Midbrain (tissue), 1 donor: ENCODE data around the gene PROC.

Source experiments
- DNase-seq: peaks from one replicate; lab custom pipeline; 2025; lab: John Stamatoyannopoulos, UW

The PROC gene

GRCh38 chr2:127418300-127419111, at the start of gene PROC:
Gene PROC, plus strand, starts transcription at chr2:127418427. Its CDS starts 1,516 bp downstream, at chr2:127419943.
- DNase-seq: no peak

DNA sequence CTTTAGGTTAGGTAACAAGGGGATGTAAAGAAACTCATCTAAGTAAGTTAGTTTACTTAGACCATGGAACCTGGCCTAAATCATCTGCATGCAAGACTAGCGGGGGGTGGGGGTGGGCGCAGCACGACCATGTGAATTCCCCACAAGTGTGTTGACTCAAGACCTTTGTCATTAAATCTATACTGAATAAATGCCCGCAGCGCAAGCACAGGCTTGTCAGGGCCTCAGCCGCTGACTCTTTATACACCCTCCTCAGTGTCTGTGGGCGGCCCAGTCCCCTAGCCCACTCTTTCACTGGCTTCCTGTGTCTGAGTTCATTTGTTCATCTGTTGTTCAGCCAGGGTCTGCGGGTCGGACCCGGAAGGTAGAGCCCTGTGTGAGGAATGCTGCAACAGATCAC, 48.2 kb upstream of the PROC start:
- DNase-seq: no peak

DNA sequence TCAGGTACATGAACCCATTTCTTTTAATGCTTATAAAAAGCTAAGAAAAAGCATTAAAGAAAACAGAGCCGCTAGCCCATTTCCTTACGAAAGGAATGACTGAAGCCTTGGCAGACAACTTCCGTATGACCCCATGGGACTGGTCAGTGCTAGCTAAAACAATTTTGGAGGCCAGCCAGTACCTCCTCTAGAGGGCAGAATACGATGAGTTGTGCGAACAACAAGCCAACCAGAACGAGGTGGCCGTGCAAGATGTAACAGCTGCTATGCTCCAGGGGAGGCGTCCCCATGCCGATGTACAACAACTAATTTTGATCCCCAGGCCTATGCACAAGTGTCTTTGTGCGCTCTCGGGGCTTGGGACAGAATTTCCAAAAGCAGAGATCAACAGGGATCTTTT, 47.2 kb upstream of the PROC start:
- DNase-seq: no peak

DNA sequence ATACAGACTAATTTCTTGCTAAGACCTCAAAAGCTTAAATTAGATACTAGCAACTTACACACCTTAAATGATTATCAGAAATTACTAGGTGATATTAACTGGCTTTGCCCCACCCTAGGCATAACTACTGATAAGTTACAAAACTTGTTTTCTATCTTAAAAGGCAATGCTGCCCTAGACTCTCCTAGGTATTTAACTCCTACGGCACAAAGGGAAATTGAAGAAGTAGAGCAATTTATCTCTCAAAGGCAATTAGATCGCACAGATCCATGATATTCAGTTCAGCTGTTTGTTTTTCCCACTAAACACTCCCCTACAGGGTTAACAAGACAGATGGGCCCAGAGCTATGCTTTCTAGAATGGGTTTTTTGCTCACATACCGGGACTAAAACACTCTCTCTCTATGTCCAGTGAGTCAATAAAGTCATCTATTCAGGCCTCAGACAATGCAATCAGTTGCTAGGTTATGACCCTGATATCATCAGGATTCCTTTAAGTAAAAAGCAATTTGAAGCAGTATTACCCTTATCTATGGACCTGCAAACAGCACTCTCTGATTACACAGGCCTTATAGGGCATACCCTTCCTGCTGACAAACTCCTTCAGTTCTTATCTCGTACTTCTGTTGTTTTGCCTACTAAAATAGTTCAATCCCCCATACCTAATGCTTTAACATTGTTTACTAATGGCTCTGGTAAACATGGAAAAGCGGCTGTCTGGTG, 44.7 kb upstream of the PROC start:
- no peak for DNase-seq

DNA sequence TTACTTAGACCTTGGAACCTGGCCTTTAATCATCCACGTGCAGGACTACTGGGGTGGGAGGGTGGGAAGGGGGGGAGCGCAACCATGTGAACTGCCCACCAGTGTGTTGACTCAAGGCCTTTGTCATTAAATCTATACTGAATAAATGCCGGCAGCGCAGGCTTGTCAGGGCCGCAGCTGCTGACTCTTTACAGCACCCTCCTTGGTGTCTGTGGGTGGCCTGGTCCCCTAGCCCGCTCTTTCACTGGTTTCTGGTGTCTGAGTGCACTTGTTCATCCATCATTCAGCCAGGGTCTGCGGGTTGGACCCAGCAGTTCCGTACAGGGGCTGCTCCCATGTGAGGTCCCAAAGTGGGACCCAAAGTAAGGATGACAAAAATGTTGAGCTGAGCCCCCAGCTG, 42.0 kb upstream of the PROC start:
- no peak for DNase-seq

DNA sequence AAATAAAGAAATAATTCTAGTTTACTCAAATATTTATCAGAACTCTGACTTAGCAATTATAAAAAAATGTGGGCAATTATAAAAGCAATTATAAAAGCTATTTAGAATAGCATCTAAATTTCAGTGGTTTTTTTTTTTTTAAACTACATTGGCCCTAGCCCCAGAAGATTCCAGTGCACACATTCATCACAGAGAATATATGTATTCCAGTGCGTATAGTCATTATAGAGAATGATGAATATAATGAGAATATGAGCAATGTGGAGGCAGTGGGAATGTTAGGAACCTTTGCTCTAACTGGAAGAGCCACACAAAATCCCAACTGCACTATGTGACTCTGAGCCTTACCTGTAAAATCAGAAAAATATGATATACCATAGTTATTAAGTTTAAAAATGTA, 41.0 kb upstream of the PROC start:
- DNase-seq: no peak

- no peak for DNase-seq
These were observed 39.5 kb upstream of the PROC start for GRCh38 chr2:127378720-127379119.

DNA sequence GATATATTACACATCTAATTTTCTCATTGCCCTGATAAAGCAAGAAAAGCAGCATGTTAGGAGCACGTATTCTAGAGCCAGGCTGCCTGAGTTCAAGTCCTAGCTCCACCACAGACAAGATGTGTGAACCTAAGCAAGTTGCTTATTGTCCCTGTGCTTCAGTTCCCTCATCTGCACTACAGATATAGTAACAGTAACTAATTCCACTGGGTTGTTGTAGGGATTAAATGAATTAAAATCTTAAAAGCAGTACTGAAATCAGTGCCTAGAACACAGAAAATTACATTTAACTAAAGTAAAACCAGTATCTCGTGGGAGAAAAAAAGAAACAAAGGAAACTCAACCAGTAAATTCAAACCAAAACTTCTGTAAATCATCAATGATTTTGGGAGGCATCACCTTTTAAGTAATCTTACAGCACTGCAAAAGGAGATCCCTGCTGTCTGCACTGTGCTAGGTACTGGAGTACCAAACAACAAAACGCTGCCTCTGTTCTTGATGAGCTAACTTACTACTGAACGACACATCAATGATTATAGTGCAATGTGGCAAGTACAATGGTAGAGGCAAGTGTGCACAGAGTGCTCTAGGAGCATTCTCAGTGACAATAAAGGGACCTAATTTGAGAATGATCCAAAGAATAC, 38.4 kb upstream of the PROC start:
- no peak for DNase-seq

DNA sequence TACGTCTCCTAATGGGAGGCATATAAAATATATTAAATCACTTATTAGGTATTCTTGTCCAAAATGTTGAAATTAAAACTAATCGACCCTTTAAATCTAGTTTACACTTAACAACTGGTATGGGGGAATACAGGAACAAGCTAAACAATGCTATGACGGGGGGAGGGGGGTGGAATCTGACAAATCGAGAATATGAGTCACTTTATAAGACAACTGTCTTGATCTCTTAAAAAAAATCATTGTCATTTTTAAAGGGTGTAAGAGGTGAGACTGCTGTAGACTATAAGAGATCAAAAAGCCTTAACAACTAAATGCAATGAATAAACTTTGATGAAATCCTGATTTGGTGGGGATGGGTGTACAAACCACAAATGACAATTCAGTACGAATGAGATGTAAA, 36.5 kb upstream of the PROC start:
- no peak for DNase-seq

DNA sequence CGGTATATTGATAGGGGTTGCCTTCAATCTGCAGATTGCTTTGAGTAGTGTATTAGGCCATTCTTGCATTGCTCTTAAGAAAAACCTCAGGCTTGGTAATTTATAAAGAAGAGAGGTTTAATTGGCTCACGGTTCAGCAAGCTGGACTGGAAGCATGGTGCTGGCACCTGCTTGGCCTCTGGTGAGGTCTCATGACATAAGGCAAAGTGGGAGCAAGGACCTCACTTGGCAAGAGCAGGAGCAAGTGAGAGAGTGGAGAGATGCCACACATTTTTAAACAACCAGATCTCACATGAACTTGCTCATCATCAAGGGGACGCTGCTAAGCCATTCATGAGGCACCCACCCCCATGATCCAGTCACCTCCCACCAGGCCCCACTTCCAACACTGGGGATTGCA, 35.4 kb upstream of the PROC start:
- DNase-seq: peak; percentile 7

GRCh38 chr2:127384529-127384928, 33.7 kb upstream of the PROC start:
- DNase-seq: no peak

GRCh38 chr2:127386246-127386645, 32.0 kb upstream of the PROC start:
- DNase-seq: no peak

- DNase-seq: peak; percentile 86
These were observed 31.2 kb upstream of the PROC start for GRCh38 chr2:127386764-127387654.

DNA sequence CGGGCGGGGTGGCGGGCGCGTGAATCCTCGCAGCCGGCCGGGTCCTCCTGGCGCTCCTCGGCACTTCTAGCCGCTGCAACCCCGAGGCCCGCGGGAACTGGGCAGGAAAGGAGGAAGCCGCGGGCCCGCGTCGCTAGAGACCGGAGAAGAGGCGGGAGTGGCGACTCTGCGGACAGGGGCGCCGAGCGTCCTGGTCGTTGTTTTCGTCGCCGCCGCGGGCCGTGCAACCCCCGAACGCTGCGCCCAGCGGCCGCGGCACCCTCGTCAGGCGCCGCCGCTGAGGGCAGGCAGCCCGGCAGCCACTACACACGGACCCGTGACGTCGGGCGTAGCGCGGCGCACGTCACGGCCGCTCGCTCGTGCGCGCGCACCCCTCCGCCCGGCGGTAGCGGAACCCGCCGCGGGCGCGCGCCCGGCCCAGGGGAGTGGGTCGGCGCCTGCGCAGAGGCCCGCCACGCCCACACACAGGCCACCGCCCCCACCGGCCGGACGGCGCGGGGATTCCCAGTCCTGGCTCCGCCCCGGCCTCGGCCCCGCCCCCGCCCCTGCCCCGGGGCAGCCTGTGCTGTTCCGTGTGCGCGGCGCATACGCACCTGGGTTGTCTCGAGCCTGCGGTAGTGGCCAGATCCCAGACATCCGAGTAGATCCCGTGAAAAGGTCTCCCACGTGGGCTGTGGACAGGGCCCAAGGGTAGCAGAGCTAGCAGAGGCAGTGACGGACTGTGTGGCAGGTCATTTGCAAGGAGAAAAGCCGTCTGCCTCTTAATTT, 30.4 kb upstream of the PROC start, which contains the start of gene MAP3K2:
TSS of gene MAP3K2 (minus strand) at position 321 of the 768 bp plus-strand sequence. CDS start 44,846 bp downstream, outside the sequence.
- peak; percentile 90 for DNase-seq

DNA sequence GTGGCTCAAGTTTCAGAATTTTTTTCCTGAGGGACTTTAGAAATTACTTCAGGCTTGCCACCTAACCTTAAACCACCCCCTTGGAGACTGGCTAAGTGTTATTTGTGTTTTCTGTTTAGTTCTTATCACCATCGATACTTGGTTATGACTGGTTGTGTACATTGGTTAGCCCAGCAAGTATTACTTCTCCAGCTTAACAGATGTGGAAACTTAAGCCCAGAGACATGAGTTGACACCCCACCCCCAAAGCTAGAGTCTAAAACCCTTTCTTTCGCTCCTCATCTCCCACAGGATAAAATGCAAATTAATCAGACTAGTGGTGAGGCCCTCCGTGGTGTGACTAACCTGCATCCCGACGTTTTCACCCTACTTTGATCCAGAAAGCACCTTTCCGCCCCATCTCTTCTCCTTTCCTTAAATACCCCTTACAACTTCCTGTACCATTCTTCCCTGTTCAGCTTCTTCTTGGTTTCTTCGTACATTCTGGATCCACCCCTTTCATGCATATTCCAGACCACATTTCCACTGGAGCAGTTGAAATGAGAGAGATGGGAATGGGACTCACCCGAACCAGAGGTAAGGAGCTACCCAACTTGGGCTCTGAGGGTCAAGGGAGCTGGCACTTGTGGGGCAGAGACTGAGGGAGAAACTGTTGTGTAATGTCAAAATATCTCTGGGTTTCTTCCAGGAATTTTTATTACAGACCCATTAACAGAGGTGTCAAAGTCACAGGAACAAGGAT, 29.6 kb upstream of the PROC start:
- peak; percentile 52 for DNase-seq

- no peak for DNase-seq
These were observed 28.3 kb upstream of the PROC start for GRCh38 chr2:127389778-127390435.

DNA sequence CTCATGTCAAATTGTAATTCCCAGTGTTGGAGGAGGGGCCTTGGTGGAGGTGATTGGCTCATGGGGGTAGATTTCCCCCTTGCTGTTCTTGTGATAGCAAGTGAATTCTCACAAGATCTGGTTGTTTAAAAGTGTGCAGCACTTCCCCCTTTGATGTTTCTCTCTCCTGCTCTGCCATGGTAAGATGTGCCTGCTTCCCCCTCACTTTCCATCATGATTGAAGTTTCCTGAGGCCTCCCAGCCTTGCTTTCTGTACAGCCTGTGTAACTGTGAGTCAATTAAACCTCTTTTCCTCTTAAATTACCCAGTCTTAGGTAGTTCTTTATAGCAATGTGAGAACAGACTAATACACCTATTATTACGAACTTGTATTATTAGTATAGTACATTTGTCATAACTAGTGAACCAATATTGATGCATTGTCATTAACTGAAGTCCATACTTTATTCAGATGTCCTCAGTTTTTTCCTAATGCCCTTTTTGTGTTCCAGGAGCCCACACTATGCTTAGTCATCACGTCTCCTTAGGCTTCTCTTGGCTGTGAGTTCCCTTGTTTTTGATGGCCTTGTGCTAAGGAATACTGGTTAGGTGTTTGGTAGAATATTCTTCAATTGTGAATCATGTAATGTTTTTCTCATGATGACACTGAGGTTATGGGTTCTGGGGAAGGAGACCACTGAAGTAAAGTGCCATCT, 25.9 kb upstream of the PROC start:
- no peak for DNase-seq

- no peak for DNase-seq
These were observed 25.2 kb upstream of the PROC start for GRCh38 chr2:127392828-127393578.
